ENCODE data around the gene PCDHB14.
"Not testable (repeated sequence)": the region's sequence is repeated elsewhere in the genome, so short reads cannot be mapped to it uniquely, and the experiment has no call there.

The PCDHB14 gene

GRCh38 chr5:141196363-141196762, 26.8 kb upstream of the PCDHB14 start:
- Histone ChIP-seq H3F3A (ENCODE audit: insufficient read depth, low read length) (no peaks in the 10 kb centered on the region), H3K27me3 (ENCODE audit: insufficient read depth, low read length) (no peaks in the 10 kb centered on the region), H3K9ac (ENCODE audit: low read length) (no peak overlapping the region), H3K9me3 (ENCODE audit: low read length) (peaks cover 3% of the 10 kb centered on the region), H3K9me2 (ENCODE audit: low read depth, low read length) (no peaks in the 10 kb centered on the region), H3K4me2 (ENCODE audit: low read length) (no peak overlapping the region), H3K27ac (ENCODE audit: low read depth, low read length, poor library complexity, severe bottlenecking) (no peak overlapping the region), H3K4me1 (ENCODE audit: insufficient read depth, low read length, severe bottlenecking) (no peaks in the 10 kb centered on the region), H3K4me3 (ENCODE audit: low read depth, low read length, poor library complexity, severe bottlenecking) (no peak overlapping the region), H2AFZ (ENCODE audit: low read length) (no peak overlapping the region), H4K20me1 (ENCODE audit: insufficient read depth, low read length) (no peaks in the 10 kb centered on the region), H3K36me3 (ENCODE audit: insufficient read depth, low read length) (no peaks in the 10 kb centered on the region), H3K79me2 (ENCODE audit: insufficient read depth, low read length) (no peaks in the 10 kb centered on the region)
- TF ChIP-seq EZH2 (IDR thresholded peaks at IDR 0.05; ENCODE audit: borderline replicate concordance, low read length) (no peak), CTCF (IDR thresholded peaks at IDR 0.05; ENCODE audit: low read length) (no peak)

GRCh38 chr5:141199359-141200235, 23.5 kb upstream of the PCDHB14 start, which contains the start of gene PCDHB11:
TSS of gene PCDHB11 (plus strand) at chr5:141199627. CDS start at chr5:141199775, 148 bp downstream.
- H4K20me1 ChIP-seq (ENCODE audit: insufficient read depth, low read length), result no peaks in the 10 kb centered on the region
- no peaks in the 10 kb centered on the region for H3F3A ChIP-seq (ENCODE audit: insufficient read depth, low read length)
- H3K4me3 ChIP-seq (ENCODE audit: low read depth, low read length, poor library complexity, severe bottlenecking), result peak within 1 kb of the TSS; percentile 7
- H3K4me1 ChIP-seq (ENCODE audit: insufficient read depth, low read length, severe bottlenecking), result no peaks in the 10 kb centered on the region
- no peak within 1 kb of the TSS for H3K27ac ChIP-seq (ENCODE audit: low read depth, low read length, poor library complexity, severe bottlenecking)
- H3K9me2 ChIP-seq (ENCODE audit: low read depth, low read length), result no peaks in the 10 kb centered on the region
- H3K9ac ChIP-seq (ENCODE audit: low read length), result no peak within 1 kb of the TSS
- no peaks in the 10 kb centered on the region for H3K79me2 ChIP-seq (ENCODE audit: insufficient read depth, low read length)
- TF ChIP-seq EZH2 (IDR thresholded peaks at IDR 0.05; ENCODE audit: borderline replicate concordance, low read length), result no peak
- peak; percentile 58; the same call in 1 of the 2 replicates for TF ChIP-seq CTCF (IDR thresholded peaks at IDR 0.05; ENCODE audit: low read length)
- H3K27me3 ChIP-seq (ENCODE audit: insufficient read depth, low read length), result no peaks in the 10 kb centered on the region
- no peak within 1 kb of the TSS; the same call in 1 of the 2 replicates for H2AFZ ChIP-seq (ENCODE audit: low read length)
- H3K4me2 ChIP-seq (ENCODE audit: low read length), result peak within 1 kb of the TSS; percentile 51
- peaks cover 3% of the 10 kb centered on the region for H3K9me3 ChIP-seq (ENCODE audit: low read length)
- H3K36me3 ChIP-seq (ENCODE audit: insufficient read depth, low read length), result no peaks in the 10 kb centered on the region

GRCh38 chr5:141201126-141201525, 22.0 kb upstream of the PCDHB14 start:
- H3K4me3 ChIP-seq (ENCODE audit: low read depth, low read length, poor library complexity, severe bottlenecking); H3K4me2 ChIP-seq (ENCODE audit: low read length); H4K20me1 ChIP-seq (ENCODE audit: insufficient read depth, low read length); H3K79me2 ChIP-seq (ENCODE audit: insufficient read depth, low read length); H2AFZ ChIP-seq (ENCODE audit: low read length); H3K9me3 ChIP-seq (ENCODE audit: low read length); H3K9ac ChIP-seq (ENCODE audit: low read length); H3K9me2 ChIP-seq (ENCODE audit: low read depth, low read length); H3K27me3 ChIP-seq (ENCODE audit: insufficient read depth, low read length); H3K27ac ChIP-seq (ENCODE audit: low read depth, low read length, poor library complexity, severe bottlenecking); H3F3A ChIP-seq (ENCODE audit: insufficient read depth, low read length); H3K36me3 ChIP-seq (ENCODE audit: insufficient read depth, low read length); H3K4me1 ChIP-seq (ENCODE audit: insufficient read depth, low read length, severe bottlenecking): not testable (repeated sequence)

- not testable (repeated sequence) for H3K9me2 ChIP-seq (ENCODE audit: low read depth, low read length); H3K4me3 ChIP-seq (ENCODE audit: low read depth, low read length, poor library complexity, severe bottlenecking); H3K9ac ChIP-seq (ENCODE audit: low read length); H3K4me1 ChIP-seq (ENCODE audit: insufficient read depth, low read length, severe bottlenecking); H3K79me2 ChIP-seq (ENCODE audit: insufficient read depth, low read length); H2AFZ ChIP-seq (ENCODE audit: low read length); H4K20me1 ChIP-seq (ENCODE audit: insufficient read depth, low read length); H3K9me3 ChIP-seq (ENCODE audit: low read length); H3K27me3 ChIP-seq (ENCODE audit: insufficient read depth, low read length); H3F3A ChIP-seq (ENCODE audit: insufficient read depth, low read length); H3K27ac ChIP-seq (ENCODE audit: low read depth, low read length, poor library complexity, severe bottlenecking); H3K4me2 ChIP-seq (ENCODE audit: low read length); H3K36me3 ChIP-seq (ENCODE audit: insufficient read depth, low read length)
Measured at GRCh38 chr5:141201646-141202045, 21.5 kb upstream of the PCDHB14 start.

Measured in OCI-LY1 (cell line).